ENCODE results near the gene NTHL1.

The NTHL1 gene

GRCh38 chr16:2047330-2048115 is at the start of gene NTHL1, which contains the start of gene TSC2:
TSS of gene NTHL1 (minus strand) at chr16:2047834. CDS start at chr16:2047823, 11 bp downstream.
TSS of gene TSC2 (plus strand) at chr16:2047985. CDS start at chr16:2048616, 631 bp downstream.
- Mint-ChIP-seq H3K9me3 (no peaks in the 10 kb centered on the region), H3K36me3 (ENCODE audit: low read depth) (peaks cover 6% of the 10 kb centered on the region), H3K27me3 (ENCODE audit: low read depth) (no peaks in the 10 kb centered on the region), H3K27ac (peak within 1 kb of the TSS; percentile 80), H3K4me3 (peak within 1 kb of the TSS; percentile 95), H3K4me1 (ENCODE audit: low read depth) (peaks cover 16% of the 10 kb centered on the region)

DNA sequence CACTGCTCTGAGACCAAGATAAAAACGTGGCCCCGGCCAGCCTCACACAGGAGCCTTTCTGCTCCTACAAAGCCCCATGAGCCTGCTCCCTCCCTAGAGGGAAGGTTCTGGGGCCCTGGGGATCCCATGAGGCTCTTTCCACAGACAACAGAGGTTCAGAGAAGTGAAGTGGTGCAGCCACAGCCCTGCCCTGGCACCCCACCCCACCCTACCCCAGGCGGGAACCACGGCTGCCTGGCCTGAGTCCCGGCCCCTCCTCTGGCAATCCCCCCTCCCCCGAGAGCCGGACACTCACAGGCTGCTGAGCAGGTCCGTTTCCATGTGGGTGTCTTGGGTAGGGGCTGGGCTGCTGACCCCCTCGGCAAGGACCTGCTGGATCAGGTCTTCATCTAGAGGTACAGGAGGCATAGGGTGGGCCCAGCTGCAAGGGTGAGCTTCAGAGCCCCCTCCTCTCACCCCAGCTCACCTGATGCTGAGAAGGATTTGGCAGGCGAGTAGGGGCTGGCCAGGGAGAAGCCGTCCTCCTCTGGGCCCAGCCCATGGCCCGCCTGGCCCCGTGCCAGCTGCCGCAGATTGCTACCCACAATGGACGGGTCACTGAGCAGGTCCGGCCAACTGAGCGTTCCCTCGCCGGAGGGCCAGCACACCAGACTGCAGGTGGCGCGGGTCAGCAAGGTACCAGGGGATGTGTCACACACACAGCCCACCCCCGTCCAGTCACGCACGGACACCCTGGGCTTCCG is 49.4 kb upstream of the NTHL1 start:
- Mint-ChIP-seq H3K27me3 (ENCODE audit: low read depth) (no peaks in the 10 kb centered on the region), H3K36me3 (ENCODE audit: low read depth) (no peaks in the 10 kb centered on the region), H3K27ac (no peak overlapping the region), H3K9me3 (no peaks in the 10 kb centered on the region), H3K4me1 (ENCODE audit: low read depth) (no peaks in the 10 kb centered on the region), H3K4me3 (no peak overlapping the region)

GRCh38 chr16:2095918-2096582 is 48.4 kb upstream of the NTHL1 start:
- H3K4me1 Mint-ChIP-seq (ENCODE audit: low read depth), result no peaks in the 10 kb centered on the region
- no peak overlapping the region for H3K27ac Mint-ChIP-seq
- H3K4me3 Mint-ChIP-seq, result no peak overlapping the region
- no peaks in the 10 kb centered on the region for H3K36me3 Mint-ChIP-seq (ENCODE audit: low read depth)
- H3K9me3 Mint-ChIP-seq, result no peaks in the 10 kb centered on the region
- H3K27me3 Mint-ChIP-seq (ENCODE audit: low read depth), result no peaks in the 10 kb centered on the region

DNA sequence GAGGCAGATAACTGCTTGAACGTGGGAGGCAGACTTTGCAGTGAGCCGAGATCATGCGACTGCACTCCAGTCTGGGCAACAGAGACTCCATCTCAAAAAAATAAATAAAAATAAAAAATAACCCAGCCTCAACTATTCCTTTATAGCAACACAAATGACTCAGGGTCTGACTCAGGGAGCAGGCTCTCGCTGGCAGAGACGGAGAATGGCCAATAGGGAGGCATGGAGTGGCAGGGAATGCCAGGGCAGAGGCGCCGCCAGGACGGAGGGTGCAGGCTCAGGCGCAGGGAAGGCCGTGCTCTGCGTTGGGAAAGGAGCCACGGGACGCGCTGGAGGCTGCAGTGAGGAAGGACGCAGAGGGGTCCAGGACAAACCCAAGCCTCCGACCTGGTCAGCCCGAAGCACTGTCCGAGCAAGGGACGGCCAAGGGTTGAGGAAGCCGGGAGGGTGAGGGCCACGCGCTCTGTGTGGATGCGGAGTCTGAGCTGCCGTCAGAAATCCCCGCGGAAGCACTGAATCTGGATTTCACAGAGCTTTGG is 47.8 kb upstream of the NTHL1 start:
- Mint-ChIP-seq H3K27me3 (ENCODE audit: low read depth) (no peaks in the 10 kb centered on the region), H3K27ac (no peak overlapping the region), H3K9me3 (no peaks in the 10 kb centered on the region), H3K4me1 (ENCODE audit: low read depth) (no peaks in the 10 kb centered on the region), H3K36me3 (ENCODE audit: low read depth) (no peaks in the 10 kb centered on the region), H3K4me3 (no peak overlapping the region)

DNA sequence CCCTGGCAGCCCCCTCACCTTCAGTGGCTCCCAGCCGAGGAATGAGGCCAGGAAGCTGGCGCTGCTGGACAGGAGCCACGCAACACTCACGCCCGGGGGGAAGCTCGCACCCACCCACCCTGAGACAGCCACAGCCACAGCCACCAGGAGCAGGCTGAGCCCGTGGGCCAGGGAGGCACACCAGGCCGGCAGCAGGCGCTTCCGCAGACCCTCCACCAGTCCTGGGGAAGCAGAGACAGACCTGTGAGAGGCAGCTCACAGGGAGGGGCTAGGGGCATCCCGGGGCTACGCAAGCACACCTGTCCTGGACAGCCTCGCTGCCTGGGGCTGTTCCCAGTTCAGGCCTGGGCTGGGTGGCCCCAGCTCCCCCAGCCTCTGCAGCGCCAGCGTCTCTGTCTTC is 46.2 kb upstream of the NTHL1 start:
- H3K4me1 Mint-ChIP-seq (ENCODE audit: low read depth), result no peaks in the 10 kb centered on the region
- H3K36me3 Mint-ChIP-seq (ENCODE audit: low read depth), result no peaks in the 10 kb centered on the region
- no peaks in the 10 kb centered on the region for H3K9me3 Mint-ChIP-seq
- H3K4me3 Mint-ChIP-seq, result no peak overlapping the region
- H3K27ac Mint-ChIP-seq, result no peak overlapping the region
- H3K27me3 Mint-ChIP-seq (ENCODE audit: low read depth), result no peaks in the 10 kb centered on the region

DNA sequence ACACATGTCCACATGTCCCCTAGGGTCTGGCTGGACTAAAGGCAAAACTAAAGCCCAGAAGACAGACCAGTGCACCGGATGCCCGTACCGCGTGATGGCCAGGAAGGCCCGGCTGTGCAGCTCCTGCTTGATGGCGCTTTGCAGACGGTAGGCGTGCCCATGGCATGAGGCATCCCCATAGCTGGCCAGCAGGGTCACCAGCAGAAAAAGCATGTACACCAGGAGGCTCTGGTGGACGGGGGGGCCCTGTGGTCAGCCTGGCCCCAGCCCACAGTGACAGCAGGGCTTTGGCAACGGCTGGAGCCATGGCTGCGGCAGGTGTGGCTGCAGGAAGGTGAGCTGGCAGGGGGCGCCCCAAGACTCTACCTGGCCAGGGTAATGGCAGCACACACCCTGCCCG is 45.2 kb upstream of the NTHL1 start:
- Mint-ChIP-seq H3K9me3 (no peaks in the 10 kb centered on the region), H3K27me3 (ENCODE audit: low read depth) (no peaks in the 10 kb centered on the region), H3K36me3 (ENCODE audit: low read depth) (no peaks in the 10 kb centered on the region), H3K27ac (no peak overlapping the region), H3K4me1 (ENCODE audit: low read depth) (no peaks in the 10 kb centered on the region), H3K4me3 (no peak overlapping the region)

GRCh38 chr16:2092256-2092620 is 44.6 kb upstream of the NTHL1 start:
- Mint-ChIP-seq H3K4me1 (ENCODE audit: low read depth) (no peaks in the 10 kb centered on the region), H3K27ac (no peak overlapping the region), H3K4me3 (no peak overlapping the region), H3K36me3 (ENCODE audit: low read depth) (no peaks in the 10 kb centered on the region), H3K27me3 (ENCODE audit: low read depth) (no peaks in the 10 kb centered on the region), H3K9me3 (no peaks in the 10 kb centered on the region)

DNA sequence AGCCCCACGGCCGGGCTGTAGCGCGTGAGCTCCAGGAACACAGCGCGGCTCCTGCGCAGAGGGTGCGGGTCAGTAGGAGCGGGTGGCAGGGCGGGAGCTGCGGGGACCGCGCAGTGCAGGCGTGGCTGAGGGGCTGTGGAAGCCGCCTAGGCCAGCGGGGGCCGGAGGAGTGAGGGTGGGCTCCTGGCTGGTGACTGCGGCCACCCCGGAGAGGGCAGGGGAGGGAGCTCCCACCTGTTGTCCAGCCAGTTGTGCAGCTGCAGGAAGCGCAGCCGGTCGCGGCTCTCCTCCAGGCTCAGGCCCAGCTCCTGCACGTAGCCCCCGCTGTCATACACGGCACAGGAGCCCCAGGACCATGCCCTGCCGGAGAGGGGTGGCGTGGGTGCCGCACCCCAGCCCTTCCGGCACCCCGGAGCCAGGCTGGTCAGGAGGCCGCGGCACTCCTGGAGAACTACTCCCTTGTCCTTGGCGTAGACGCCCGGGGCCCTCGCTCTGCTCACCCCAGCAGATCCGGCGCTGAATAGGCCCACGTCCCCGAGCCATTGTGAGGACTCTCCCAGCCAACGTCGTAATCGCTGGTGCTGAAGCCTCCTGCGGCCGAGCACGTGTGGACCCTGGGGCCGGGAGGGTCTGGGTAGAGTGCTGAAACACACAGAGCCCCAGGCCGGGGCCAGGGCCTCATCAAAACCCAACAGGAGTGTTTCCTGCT is 44.1 kb upstream of the NTHL1 start:
- Mint-ChIP-seq H3K27ac (no peak overlapping the region), H3K27me3 (ENCODE audit: low read depth) (no peaks in the 10 kb centered on the region), H3K4me3 (no peak overlapping the region), H3K36me3 (ENCODE audit: low read depth) (no peaks in the 10 kb centered on the region), H3K4me1 (ENCODE audit: low read depth) (no peaks in the 10 kb centered on the region), H3K9me3 (no peaks in the 10 kb centered on the region)

DNA sequence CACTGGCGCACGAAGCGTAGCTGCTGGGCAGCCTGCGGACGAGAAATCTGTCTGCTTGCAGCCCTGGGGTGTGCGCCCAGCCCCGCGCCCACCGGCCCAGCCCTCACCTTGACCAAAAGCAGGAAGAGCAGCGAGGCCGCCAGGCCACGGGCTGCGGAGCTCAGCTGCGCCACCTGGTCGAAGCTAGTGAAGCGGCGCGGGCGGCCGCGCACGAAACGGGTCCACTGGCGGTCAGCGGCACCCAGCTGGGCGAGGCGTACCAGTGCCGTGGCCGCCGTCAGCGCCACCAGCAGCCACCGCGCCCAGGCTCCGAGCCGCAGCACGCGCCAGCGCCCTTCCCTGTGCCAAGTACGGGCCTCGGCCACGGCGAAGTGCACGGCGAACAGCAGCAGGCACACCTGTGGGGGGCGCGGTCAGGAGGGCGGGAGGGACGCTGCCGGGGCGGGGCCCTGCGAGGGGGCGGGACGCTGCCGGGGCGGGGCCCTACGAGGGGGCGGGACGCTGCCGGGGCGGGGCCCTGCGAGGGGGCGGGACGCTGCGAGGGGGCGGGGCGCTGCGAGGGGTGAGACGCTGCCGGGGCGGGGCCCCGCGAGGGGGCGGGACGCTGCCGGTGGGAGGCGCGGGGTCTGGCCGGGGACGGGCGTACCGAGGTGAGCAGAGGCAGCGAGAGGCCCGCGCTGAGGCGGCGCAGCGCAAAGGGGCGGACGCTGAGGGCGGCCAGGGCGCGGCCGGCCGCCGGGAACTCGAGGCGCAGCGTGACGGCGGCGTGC is 43.3 kb upstream of the NTHL1 start:
- no peaks in the 10 kb centered on the region for H3K9me3 Mint-ChIP-seq
- H3K4me1 Mint-ChIP-seq (ENCODE audit: low read depth), result no peaks in the 10 kb centered on the region
- H3K27ac Mint-ChIP-seq, result no peak overlapping the region
- H3K27me3 Mint-ChIP-seq (ENCODE audit: low read depth), result no peaks in the 10 kb centered on the region
- no peak overlapping the region for H3K4me3 Mint-ChIP-seq
- H3K36me3 Mint-ChIP-seq (ENCODE audit: low read depth), result no peaks in the 10 kb centered on the region

DNA sequence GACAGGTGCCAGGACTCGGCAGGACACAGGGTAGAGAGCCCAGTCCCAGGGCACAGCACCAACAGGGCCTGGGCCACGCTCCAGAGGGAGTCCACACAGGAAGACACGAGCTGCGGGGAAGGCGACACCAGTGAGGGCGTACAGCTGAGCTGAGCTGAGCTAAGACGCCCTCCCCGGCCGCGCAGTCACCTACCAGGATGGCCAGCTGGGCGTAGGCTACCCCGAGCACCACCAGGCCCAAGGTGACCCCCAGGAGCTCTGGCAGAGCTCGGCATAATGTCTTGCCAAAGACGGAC is 42.8 kb upstream of the NTHL1 start:
- H3K9me3 Mint-ChIP-seq, result no peaks in the 10 kb centered on the region
- no peak overlapping the region for H3K27ac Mint-ChIP-seq
- no peaks in the 10 kb centered on the region for H3K4me1 Mint-ChIP-seq (ENCODE audit: low read depth)
- no peak overlapping the region for H3K4me3 Mint-ChIP-seq
- H3K27me3 Mint-ChIP-seq (ENCODE audit: low read depth), result no peaks in the 10 kb centered on the region
- no peaks in the 10 kb centered on the region for H3K36me3 Mint-ChIP-seq (ENCODE audit: low read depth)

GRCh38 chr16:2089706-2090480 is 42.3 kb upstream of the NTHL1 start:
- Mint-ChIP-seq H3K27me3 (ENCODE audit: low read depth) (no peaks in the 10 kb centered on the region), H3K4me1 (ENCODE audit: low read depth) (no peaks in the 10 kb centered on the region), H3K36me3 (ENCODE audit: low read depth) (no peaks in the 10 kb centered on the region), H3K4me3 (no peak overlapping the region), H3K27ac (no peak overlapping the region), H3K9me3 (no peaks in the 10 kb centered on the region)

DNA sequence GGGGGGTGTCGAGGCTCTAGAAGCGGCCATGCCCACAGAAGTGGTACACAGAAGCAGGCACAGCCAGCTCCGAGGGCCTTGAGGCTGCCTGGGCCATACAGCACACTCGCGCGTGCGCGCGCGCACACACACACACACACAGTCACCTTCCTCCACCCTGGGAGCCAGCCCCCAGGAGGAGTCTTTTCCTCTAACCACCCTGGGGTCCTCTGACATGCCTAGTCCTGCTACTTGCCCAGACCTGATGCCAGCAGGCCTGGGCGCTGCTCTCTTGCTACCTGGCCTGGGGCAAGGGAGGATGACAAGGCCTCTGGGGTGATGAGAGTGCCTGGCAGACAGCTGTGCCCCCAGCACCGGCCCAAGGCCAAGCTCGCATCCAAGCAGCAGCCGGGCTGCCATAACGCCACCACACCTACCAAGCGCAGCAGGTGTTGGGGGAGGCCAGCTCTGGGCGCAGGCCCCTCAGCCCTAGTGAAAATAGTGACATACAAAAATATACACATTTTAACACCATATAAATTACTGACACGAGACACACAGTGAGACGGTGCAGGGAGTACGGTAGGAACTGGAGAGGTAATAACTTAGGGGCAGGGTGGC is 41.2 kb upstream of the NTHL1 start:
- no peaks in the 10 kb centered on the region for H3K4me1 Mint-ChIP-seq (ENCODE audit: low read depth)
- no peaks in the 10 kb centered on the region for H3K36me3 Mint-ChIP-seq (ENCODE audit: low read depth)
- H3K27me3 Mint-ChIP-seq (ENCODE audit: low read depth), result no peaks in the 10 kb centered on the region
- no peak overlapping the region for H3K4me3 Mint-ChIP-seq
- no peak overlapping the region for H3K27ac Mint-ChIP-seq
- no peaks in the 10 kb centered on the region for H3K9me3 Mint-ChIP-seq

All from T-helper 1 cell treated with Interleukin-12 subunit alpha and Interleukin-12 subunit beta and Interleukin-4 antibody, amounts not matched to agents 30 μg/mL and 1 μg/mL, for 36 hours (primary cell).